ENCODE results near the gene HLF. TPM values are rescaled to one million over a fixed set of nuclear protein-coding genes. Genes with fewer than 3 reads are reported as not detected.

The HLF gene
- total and polyA plus RNA-seq, 2 of the 4 experiments (the other 2 are of a cell fraction) = 0.18 TPM; not detected in 1

- Histone ChIP-seq H3K4me1 (ENCODE audit: control insufficient read depth, insufficient read depth, low read length) (0 out of 2 replicates have a peak, but pooled peaks cover 3% of the 10 kb centered on the region), H2AK9ac (replicated peaks; ENCODE audit: low read depth, low read length, poor library complexity) (no peak overlapping the region), H4K20me1 (ENCODE audit: insufficient read depth, low read length) (no peaks in the 10 kb centered on the region), H3K79me1 (ENCODE audit: low read depth in 1 of 2, low read length in 2 of 2) (no peaks in the 10 kb centered on the region), H3K4ac (ENCODE audit: low read depth, low read length) (no peak overlapping the region), H2BK120ac (ENCODE audit: low read depth, low read length) (no peak overlapping the region), H3K27me3 (ENCODE audit: control insufficient read depth, insufficient read depth, low read length) (peaks cover 53% of the 10 kb centered on the region), H3K4me2 (ENCODE audit: low read depth, low read length) (peak overlapping the region; percentile 57; the same call in 1 of the 2 replicates), H4K5ac (ENCODE audit: low read depth, low read length) (no peak overlapping the region), H3K9me3 (ENCODE audit: control insufficient read depth, insufficient read depth, low read length) (no peaks in the 10 kb centered on the region), H3K4me3 (ENCODE audit: insufficient read depth, low read depth, low read length) (no peak overlapping the region), H3K9me1 (ENCODE audit: insufficient read depth, low read length) (no peaks in the 10 kb centered on the region), H2BK15ac (ENCODE audit: low read depth, low read length) (no peak overlapping the region), H2BK20ac (ENCODE audit: low read depth, low read length) (no peak overlapping the region), H3K27ac (ENCODE audit: insufficient read depth, low read length) (no peak overlapping the region), H3K9ac (ENCODE audit: low read depth, low read length) (no peak overlapping the region), H2AK5ac (ENCODE audit: low read depth, low read length) (no peak overlapping the region), H4K91ac (ENCODE audit: insufficient read depth, low read depth, low read length) (no peak overlapping the region), H4K8ac (ENCODE audit: low read depth in 2 of 2, low read length in 2 of 2) (no peak overlapping the region), H2BK5ac (ENCODE audit: low read depth, low read length, poor library complexity, severe bottlenecking) (no peak overlapping the region), H3K18ac (ENCODE audit: low read depth, low read length) (no peak overlapping the region), H3K56ac (ENCODE audit: extremely low read depth, insufficient read depth, low read length) (no peak overlapping the region), H3K14ac (replicated peaks; ENCODE audit: low read depth, low read length) (no peak overlapping the region), H3K36me3 (ENCODE audit: control insufficient read depth, insufficient read depth, low read length) (no peaks in the 10 kb centered on the region), H2AFZ (replicated peaks; ENCODE audit: low read length, poor library complexity) (peak overlapping the region; percentile 51), H3K23ac (ENCODE audit: low read depth, low read length) (no peak overlapping the region)
- no TSS peak for BruUV-seq (replicated peaks)
- DNase-seq = no peak
- in situ Hi-C loops (cut with MboI; ENCODE audit: low sequenced_read_pairs) = no loop called here
- ChIA-PET CTCF (no interaction called here), POLR2A (ENCODE audit: unreplicated experiment) (no interaction called here)
- dilution Hi-C loops (cut with HindIII; ENCODE audit: low sequenced_read_pairs, unreplicated experiment) = no loop called here
- TF ChIP-seq MAZ (IDR thresholded peaks at IDR 0.05; ENCODE audit: borderline replicate concordance, low read depth, low read length) (no peak), ELK1 (IDR thresholded peaks at IDR 0.05; ENCODE audit: borderline replicate concordance, low read depth, low read length) (no peak), FOS (IDR thresholded peaks at IDR 0.05; ENCODE audit: low read depth, low read length) (no peak), CEBPB (IDR thresholded peaks at IDR 0.05; ENCODE audit: low read depth, low read length) (no peak), USF2 (IDR thresholded peaks at IDR 0.05; ENCODE audit: low read depth, low read length) (no peak), NFE2L2 (IDR thresholded peaks at IDR 0.05; ENCODE audit: low read depth, low read length) (no peak), MXI1 (IDR thresholded peaks at IDR 0.05; ENCODE audit: borderline replicate concordance, low read depth, low read length) (no peak), CTCF (conservative IDR thresholded peaks at IDR 0.05; ENCODE audit: low read depth, low read length) (no peak), BHLHE40 (IDR thresholded peaks at IDR 0.05; ENCODE audit: low read depth, low read length) (no peak), SMC3 (IDR thresholded peaks at IDR 0.05; ENCODE audit: low read depth, low read length) (no peak)
- intact Hi-C loops (cut with micrococcal nuclease) = loop anchor here (1.0 kb wide), 1 partner anchor 26 kb away; no protein-coding TSS in a partner anchor
- no CpG with 5 or more reads among the region's 13 CpGs for WGBS, 2 experiments (ENCODE audit: extremely low coverage in 2 of 2, insufficient read length in 1 of 2)
- ATAC-seq (ENCODE audit: low read depth) = no peak
Measured at GRCh38 chr17:55264278-55264644, 499 bp upstream of the HLF start.

All from IMR-90 (cell line).